Left lung (tissue), 10 donors: ENCODE data around the gene TIAM2. TPM values are rescaled to one million over a fixed set of nuclear protein-coding genes. Genes with fewer than 3 reads are reported as not detected.

ENCODE experiments used
- ATAC-seq: fragments of 200-7000 bp; cut with Tn5 transposase; one replicate; pipeline ENCODE4 v1.9.1; 2020; ENCODE audit warnings: moderate library complexity
- DNase-seq, 4 donors: peaks; one replicate each; pipeline ENCODE4 v3.0.0-alpha.2; 2013 to 2020
- H3K27ac ChIP-seq, 2 donors: fragments of 200-600 bp; sonication (generic) in 1 of 2; one replicate each; pipeline versions ENCODE4 v1.5.0 to v1.8.0; 2020 to 2021
- H3K27me3 ChIP-seq, 2 donors: fragments of 200-600 bp; sonication (generic) in 1 of 2; one replicate each; pipeline versions ENCODE4 v1.5.0 to v1.8.0; 2020 to 2021
- H3K36me3 ChIP-seq, 2 donors: fragments of 200-600 bp; sonication (generic) in 1 of 2; one replicate each; pipeline versions ENCODE4 v1.5.0 to v1.8.0; 2020 to 2021
- H3K4me1 ChIP-seq, 2 donors: fragments of 200-600 bp; one replicate each; pipeline ENCODE4 v1.8.0; 2021
- H3K4me3 ChIP-seq, 2 donors: fragments of 200-600 bp; sonication (generic) in 1 of 2; one replicate each; pipeline versions ENCODE4 v1.5.0 to v1.8.0; 2020 to 2021; ENCODE audit warnings: mild to moderate bottlenecking in 1 of 2
- H3K9me3 ChIP-seq, 2 donors: fragments of 200-600 bp; sonication (generic) in 1 of 2; one replicate each; pipeline versions ENCODE4 v1.5.0 to v1.8.0; 2020 to 2021
- CTCF ChIP-seq, 2 donors: fragments of 200-600 bp; sonication (generic) in 1 of 2; IDR thresholded peaks; one replicate each; pipeline versions ENCODE4 v1.5.0 to v1.8.0; 2021; ENCODE audit warnings: antibody characterized with exemption in 2 of 2
- intact Hi-C, 2 donors: fragments of 100-400 bp; cut with DNase I; formaldehyde crosslinking; loops; one replicate each; pipeline versions ENCODE4 v1.11.2 to v1.14.2; 2022
- polyA plus RNA-seq, 6 donors: library from polyadenylated mRNA; unstranded; fragments of 120-200 nt; gene quantifications; one replicate each; pipeline ENCODE4 v1.2.1, GENCODE V29; 2013; ENCODE audit not compliant: insufficient read length in 6 of 6
- total RNA-seq, 2 donors: library from RNA; stranded (reverse); fragmentation: NEBNext Ultra II Directional; extraction: Animal tissue kit (Norgen Biotek cat#: 25700); gene quantifications; one replicate each; pipeline ENCODE4 v1.2.1, GENCODE V29; 2021
- donor health status: DM: no; HTN: yes; CAD: no.
- donor health status: DM: no; HTN: no; CAD: no.

The TIAM2 gene
- total and polyA plus RNA-seq, 8 donors = 6.9 to 25.0 (median 20.6) TPM

GRCh38 chr6:155039618-155040017 lies 44.5 kb downstream of the TIAM2 start:
- DNase-seq = no peak
- no peak for TF ChIP-seq CTCF (IDR thresholded peaks at IDR 0.05)
- no peak overlapping the region for H3K27ac ChIP-seq
- no peak overlapping the region for H3K4me3 ChIP-seq
- no peak for ATAC-seq
- no peaks in the 10 kb centered on the region for H3K27me3 ChIP-seq
- no peaks in the 10 kb centered on the region for H3K36me3 ChIP-seq
- intact Hi-C loops = no loop called here
- peaks cover 0 to 4% of the 10 kb centered on the region in 2 donors for H3K4me1 ChIP-seq
- no peaks in the 10 kb centered on the region for H3K9me3 ChIP-seq

GRCh38 chr6:155040154-155040553 lies 45.0 kb downstream of the TIAM2 start:
- no peaks in the 10 kb centered on the region for H3K36me3 ChIP-seq
- intact Hi-C loops = no loop called here
- H3K27ac ChIP-seq = no peak overlapping the region
- no peak for TF ChIP-seq CTCF (IDR thresholded peaks at IDR 0.05)
- no peak for ATAC-seq
- H3K27me3 ChIP-seq = no peaks in the 10 kb centered on the region
- no peak for DNase-seq
- no peaks in the 10 kb centered on the region for H3K9me3 ChIP-seq
- H3K4me3 ChIP-seq = no peak overlapping the region
- H3K4me1 ChIP-seq = peaks cover 0 to 4% of the 10 kb centered on the region in 2 donors

GRCh38 chr6:155040901-155041650 lies 46.0 kb downstream of the TIAM2 start:
- Histone ChIP-seq H3K9me3 (no peaks in the 10 kb centered on the region), H3K27me3 (no peaks in the 10 kb centered on the region), H3K27ac (no peak overlapping the region), H3K4me1 (peaks cover 0 to 4% of the 10 kb centered on the region in 2 donors), H3K36me3 (no peaks in the 10 kb centered on the region), H3K4me3 (no peak overlapping the region)
- intact Hi-C loops = no loop called here
- no peak for TF ChIP-seq CTCF (IDR thresholded peaks at IDR 0.05)
- ATAC-seq (no peak), DNase-seq (no peak)

GRCh38 chr6:155041741-155042279 lies 46.7 kb downstream of the TIAM2 start:
- H3K36me3 ChIP-seq = no peaks in the 10 kb centered on the region
- no peaks in the 10 kb centered on the region for H3K27me3 ChIP-seq
- no peak for TF ChIP-seq CTCF (IDR thresholded peaks at IDR 0.05)
- no peaks in the 10 kb centered on the region for H3K9me3 ChIP-seq
- H3K27ac ChIP-seq = no peak overlapping the region
- intact Hi-C loops = no loop called here
- peak in 2 of 4 donors; percentile 45 to 78 for DNase-seq
- peaks cover 0 to 4% of the 10 kb centered on the region in 2 donors for H3K4me1 ChIP-seq
- peak; percentile 12 for ATAC-seq
- H3K4me3 ChIP-seq = no peak overlapping the region

- peaks cover 0 to 4% of the 10 kb centered on the region in 2 donors for H3K4me1 ChIP-seq
- TF ChIP-seq CTCF (IDR thresholded peaks at IDR 0.05) = no peak
- no peaks in the 10 kb centered on the region for H3K36me3 ChIP-seq
- no peaks in the 10 kb centered on the region for H3K9me3 ChIP-seq
- H3K27ac ChIP-seq = no peak overlapping the region
- intact Hi-C loops = no loop called here
- DNase-seq = no peak
- ATAC-seq = no peak
- no peaks in the 10 kb centered on the region for H3K27me3 ChIP-seq
- no peak overlapping the region for H3K4me3 ChIP-seq
These were observed 47.9 kb downstream of the TIAM2 start for GRCh38 chr6:155042983-155043382.
